HG02588 (cell line): ENCODE measurements around the gene PRDX1.
"Not testable (repeated sequence)": the region's sequence is repeated elsewhere in the genome, so short reads cannot be mapped to it uniquely, and the experiment has no call there.

Experiments used
- ATAC-seq: cut with Tn5 transposase; IDR thresholded peaks from one replicate; pipeline ENCODE4 v1.9.1; 2021; ENCODE audit warnings: mild to moderate bottlenecking, moderate library complexity; ENCODE audit not compliant: unreplicated experiment

The PRDX1 gene

GRCh38 chr1:45467353-45467752 lies 54.3 kb downstream of the PRDX1 start:
- ATAC-seq, result not testable (repeated sequence)

- no peak for ATAC-seq
Measured at GRCh38 chr1:45465277-45465676, 56.4 kb downstream of the PRDX1 start.
